H1 (cell line): ENCODE data around the gene SLC16A9.

Source experiments
- ATF2 ChIP-seq: IDR thresholded peaks from 2 replicates; pipeline ENCODE4 v1.6.1; 2012; ENCODE audit warnings: low read length, inconsistent platforms
- EZH2 ChIP-seq: fragments of 200-600 bp; sonication (generic); IDR thresholded peaks from 2 replicates; pipeline ENCODE4 v1.7.1; 2012; ENCODE audit warnings: low read depth, mild to moderate bottlenecking, moderate library complexity, low read length, inconsistent platforms; ENCODE audit not compliant: severe bottlenecking
- PHF8 ChIP-seq: fragments of 200-600 bp; sonication (generic); conservative IDR thresholded peaks from 2 replicates; pipeline ENCODE4 v1.7.1; 2012; ENCODE audit warnings: low read depth, mild to moderate bottlenecking, inconsistent platforms, low read length, moderate library complexity
- SRF ChIP-seq: IDR thresholded peaks from 2 replicates; pipeline ENCODE4 v1.6.1; 2011; ENCODE audit warnings: mild to moderate bottlenecking, low read depth, low read length, moderate library complexity
- TAF1 ChIP-seq: IDR thresholded peaks from 2 replicates; pipeline ENCODE4 v1.6.1; 2011; ENCODE audit warnings: mild to moderate bottlenecking, low read depth, low read length

DNA sequence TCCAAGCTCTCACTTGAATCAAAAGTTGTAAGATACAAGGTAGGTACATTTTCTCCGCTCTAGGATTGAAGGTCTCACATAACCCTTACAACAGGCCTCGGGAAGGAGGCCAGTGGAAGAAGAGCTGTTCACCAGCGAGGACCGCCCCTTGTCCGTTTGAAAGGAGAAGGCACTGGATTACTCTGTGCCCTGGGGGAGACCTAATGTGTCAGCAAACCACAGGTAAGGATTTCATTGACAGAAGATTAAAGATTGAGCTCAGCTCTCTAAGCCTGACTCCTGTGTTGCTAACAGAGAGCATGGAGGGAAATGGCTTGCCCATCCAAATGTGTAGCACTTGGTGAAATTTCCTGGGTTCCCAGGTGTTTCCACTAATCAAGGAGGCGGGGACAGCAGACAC, 81.2 kb downstream of the SLC16A9 start:
- TF ChIP-seq SRF: no peak
- TF ChIP-seq ATF2: no peak
- no peak for TF ChIP-seq PHF8
- TF ChIP-seq TAF1: no peak
- no peak for TF ChIP-seq EZH2
